M059J (cell line): ENCODE measurements around the gene AGAP1. TPM values are rescaled to one million over a fixed set of nuclear protein-coding genes. Genes with fewer than 3 reads are reported as not detected.

Experiments
- DNase-seq: peaks from one replicate; pipeline ENCODE4 v3.0.0-alpha.2; 2012; ENCODE audit warnings: low read depth
- total RNA-seq: library from RNA; depleted of rRNA; stranded (reverse); fragments of >200 nt; shearing (Covaris generic); gene quantifications from 2 replicates; pipeline ENCODE4 v1.2.3, GENCODE V29; 2014

AGAP1 gene
- total RNA-seq, 1 experiment from 2014 or later: 8.7 TPM

DNA sequence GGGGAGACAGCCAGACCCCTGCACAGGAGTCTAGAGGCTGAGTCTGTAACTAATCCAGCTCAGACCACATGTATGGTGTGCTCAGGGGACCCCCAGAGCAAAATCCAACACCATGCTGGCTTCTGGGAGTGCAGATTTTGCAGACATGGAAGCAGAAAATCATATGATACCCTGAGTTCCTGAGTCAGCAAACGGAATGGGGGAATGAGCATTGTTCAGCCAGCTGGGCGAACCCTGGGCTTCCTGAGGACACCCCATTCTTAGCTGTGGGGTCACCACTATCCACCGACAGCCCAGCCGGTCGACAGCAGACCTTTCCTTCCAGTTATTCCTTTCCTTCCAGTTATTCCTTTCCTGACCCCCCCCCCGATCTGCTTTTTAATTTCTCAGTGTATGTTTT lies 351.4 kb downstream of the AGAP1 start:
- DNase-seq: no peak

DNA sequence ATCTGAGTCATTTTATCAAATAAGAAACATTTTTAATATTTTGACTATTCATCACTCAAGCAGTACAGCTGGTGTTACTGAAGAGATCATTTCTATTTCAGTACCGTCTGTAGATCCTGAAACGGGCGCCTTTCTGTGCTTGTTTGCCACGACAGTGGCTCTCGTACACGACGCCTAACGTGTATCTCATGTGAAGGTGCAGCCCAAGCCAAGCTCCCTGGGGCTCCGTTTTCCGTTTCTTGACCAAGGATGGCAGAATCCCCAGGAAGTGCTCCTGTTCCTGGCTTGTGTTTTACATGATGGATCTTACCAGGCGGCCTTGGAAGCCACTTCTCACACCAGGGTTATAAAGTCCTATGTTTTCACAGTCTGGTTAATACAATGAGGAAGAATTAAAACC lies 353.7 kb downstream of the AGAP1 start:
- no peak for DNase-seq

DNA sequence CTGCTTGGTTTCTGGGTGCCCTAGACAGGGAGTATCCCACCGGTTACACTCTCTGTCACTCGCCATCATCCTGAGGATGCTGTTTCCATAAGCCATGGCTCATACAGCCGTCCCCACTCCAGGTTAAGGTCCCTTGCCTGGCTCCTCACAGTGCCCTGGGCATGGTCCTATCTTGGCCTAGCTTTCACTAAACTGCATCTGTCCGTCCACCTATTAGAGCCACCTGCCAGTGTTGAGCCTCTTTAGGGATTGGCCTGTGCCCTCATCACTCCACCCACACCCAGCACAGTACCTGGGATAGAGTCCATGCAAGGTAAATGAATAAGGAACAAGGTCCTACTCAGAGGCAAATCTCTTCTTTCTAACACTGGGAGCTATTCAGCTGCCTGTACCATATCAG lies 354.2 kb downstream of the AGAP1 start:
- DNase-seq: no peak

DNA sequence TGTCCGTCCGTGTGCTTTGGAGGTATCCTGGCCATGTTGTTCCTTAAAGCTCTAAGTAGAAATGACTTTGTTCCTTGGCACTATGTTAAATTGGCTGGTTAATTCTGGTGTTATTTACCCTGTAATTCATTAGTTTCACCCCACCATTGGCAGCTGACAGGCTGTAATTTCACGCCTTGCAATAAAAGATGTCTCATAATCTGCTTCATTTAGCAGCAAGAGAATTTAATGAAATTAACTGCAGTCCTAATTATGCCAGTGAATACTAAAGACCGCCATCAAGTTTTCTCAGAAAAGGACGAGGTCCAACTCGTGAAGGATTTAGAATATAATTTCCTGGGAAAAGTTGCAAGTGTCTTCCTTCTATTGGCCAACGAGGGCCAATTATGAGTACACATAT lies 355.1 kb downstream of the AGAP1 start:
- no peak for DNase-seq

DNA sequence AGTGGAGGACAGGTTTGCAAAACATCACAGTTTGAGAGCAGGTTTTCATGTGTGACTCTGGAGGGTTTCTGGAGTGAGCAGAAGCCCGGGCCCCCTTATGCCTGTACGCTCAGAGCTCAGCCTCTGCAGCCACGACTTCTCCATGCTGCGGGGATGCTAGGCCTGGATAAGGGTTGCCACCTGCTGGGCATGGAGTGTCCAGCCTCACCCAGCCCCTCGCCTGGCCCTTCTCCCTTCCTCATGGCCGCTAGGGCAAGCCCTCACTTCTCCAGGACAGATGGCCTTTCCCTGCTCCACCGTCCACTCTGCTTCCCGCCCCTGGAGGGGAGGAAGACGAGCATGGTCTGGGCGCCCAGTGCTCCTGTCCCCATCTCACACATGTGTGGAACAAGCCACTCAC lies 355.6 kb downstream of the AGAP1 start:
- no peak for DNase-seq

DNA sequence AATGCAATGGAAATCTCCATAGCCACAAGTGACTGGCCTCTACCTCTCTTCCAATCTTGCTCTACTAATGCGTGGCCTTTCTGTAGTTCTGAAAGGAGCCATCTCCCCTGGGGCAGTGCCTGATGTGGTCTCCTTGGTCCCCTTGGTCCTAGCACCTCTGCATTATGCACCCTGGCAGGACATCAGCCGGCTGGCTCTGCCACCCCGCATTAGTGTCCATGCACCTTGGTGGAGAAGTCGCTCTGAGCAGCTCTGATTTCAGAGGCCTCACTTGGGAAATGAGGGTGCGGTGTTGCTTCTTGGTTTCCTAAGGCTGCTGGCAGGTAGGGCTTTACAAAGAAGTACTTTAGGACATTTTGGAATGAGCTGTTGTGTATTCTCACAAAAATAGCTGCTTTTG lies 356.4 kb downstream of the AGAP1 start:
- no peak for DNase-seq

DNA sequence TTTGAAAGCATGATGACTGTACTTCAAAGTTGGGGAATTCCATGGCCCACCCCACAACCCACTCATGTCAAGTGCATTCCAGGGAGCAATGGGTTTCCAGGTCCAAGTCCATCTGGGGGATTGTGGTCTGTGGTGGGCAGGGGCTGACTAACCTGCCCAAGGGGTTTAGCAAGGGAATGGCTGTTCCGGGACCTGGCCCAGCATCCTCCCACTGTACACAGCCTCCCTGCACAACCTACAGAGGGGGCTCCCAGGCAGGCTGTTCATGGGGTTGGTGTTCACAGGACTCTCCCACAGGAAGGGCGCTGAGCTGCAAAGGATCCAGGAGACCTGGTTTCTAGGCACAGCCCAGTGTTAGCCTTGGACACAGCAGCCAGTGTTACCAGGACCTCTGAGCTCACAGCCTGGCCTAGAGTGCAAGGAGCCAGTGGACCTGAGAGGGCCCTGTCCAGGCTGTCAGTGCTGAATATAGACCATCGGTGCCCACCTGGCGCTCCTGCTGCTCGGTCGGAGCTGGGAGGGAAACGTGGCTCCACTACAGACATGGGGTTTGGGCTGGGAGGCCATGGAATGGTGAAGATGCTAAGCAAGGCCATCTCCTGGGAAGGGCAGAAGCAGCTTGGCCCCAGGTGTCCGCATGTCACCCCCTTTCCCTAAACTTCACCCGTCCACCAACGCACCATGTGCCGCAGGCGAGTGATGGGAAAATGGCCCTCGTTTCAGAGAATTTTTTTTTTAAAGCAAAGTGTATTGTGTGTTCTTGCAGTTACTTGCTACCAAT lies 357.1 kb downstream of the AGAP1 start:
- DNase-seq: no peak

DNA sequence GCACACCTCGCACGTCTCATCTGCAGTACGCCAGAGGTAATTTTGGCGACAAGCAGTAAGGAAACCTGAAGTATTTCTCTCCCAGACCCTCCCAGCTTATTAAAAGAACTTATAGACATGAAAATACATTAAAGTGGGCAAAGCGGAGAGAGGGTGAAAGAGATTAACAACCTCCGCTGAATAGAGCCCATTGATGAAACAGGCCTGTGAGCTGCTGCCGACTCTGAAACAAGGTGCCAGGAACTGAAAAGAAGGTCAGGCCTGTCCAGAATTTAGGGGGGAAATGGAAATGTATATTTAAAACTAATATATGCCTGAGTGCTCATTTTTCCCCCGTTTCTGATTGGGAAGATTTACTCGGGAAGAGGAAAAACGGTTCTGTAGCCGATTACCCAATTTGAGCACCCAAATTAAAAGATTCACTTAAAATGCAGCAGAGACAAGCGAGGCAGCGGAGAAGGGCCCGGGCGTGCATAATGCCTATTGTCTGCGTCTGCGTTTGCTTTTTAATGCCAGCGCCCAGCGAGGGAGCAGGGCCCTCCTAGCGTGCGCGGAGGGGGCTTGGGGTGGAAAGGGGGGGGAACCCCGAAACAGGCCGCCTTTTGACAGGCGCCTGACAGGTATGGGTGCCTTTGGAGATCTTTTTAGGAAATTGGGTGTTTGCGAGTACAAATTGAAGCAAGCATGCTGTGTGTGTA lies 358.1 kb downstream of the AGAP1 start:
- DNase-seq: no peak

DNA sequence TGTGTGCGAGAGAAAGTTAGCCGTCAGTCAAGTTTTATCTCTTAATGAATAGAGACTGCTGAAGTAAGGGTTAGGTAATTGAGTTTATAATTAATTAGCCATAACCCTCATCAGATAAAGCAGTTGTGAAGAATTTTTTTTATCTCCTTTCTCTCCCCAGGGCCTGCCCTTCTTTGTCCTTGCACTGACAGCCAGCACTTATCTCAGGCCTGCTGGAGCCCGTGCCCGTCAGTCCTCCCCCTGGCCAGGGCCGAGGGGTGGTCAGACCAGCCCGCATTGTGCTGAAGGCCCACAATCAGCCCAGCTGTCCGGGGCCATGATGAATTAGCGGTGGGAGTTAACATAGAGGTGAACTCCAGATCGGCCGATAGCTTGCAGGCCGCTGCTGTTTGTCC lies 358.7 kb downstream of the AGAP1 start:
- no peak for DNase-seq

DNA sequence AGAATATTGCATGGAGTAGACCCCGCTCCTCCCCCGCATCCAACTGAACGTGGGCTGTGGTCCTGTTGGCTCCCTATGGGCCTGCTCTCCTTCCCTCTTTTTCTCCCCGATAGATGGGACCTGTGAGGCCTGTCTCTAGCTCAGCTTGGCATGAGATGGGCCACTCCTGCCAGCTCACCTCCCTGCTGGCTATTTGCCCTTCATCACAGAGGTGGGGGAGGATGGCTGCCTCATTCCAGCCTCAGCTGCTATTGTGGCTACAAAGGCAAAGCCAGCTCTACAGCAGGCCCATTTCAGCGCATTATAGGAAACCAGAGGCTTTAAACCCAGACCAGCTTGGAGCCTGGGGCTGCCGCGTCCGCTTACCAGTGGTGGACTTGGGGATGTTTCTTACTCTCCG lies 360.4 kb downstream of the AGAP1 start:
- peak; percentile 25 for DNase-seq

DNA sequence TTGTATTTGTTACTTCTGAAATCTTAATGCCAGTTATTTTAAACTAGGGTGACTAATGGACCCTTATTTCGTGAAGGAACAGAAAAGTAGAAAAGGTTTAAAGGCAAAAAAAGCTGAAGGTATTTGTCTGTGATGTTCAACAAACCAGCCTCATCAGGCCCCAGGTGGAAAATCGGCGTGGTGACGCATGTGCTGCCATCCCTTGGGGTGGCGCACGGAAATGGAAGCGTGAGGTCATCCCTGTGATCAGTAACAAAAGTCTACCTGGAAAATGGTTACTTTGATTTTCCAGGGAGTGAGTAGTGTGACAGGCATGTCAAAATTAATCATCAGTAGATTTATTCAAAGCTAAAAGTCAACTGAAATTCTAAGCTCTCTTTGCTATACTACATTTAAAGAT lies 361.2 kb downstream of the AGAP1 start:
- no peak for DNase-seq

DNA sequence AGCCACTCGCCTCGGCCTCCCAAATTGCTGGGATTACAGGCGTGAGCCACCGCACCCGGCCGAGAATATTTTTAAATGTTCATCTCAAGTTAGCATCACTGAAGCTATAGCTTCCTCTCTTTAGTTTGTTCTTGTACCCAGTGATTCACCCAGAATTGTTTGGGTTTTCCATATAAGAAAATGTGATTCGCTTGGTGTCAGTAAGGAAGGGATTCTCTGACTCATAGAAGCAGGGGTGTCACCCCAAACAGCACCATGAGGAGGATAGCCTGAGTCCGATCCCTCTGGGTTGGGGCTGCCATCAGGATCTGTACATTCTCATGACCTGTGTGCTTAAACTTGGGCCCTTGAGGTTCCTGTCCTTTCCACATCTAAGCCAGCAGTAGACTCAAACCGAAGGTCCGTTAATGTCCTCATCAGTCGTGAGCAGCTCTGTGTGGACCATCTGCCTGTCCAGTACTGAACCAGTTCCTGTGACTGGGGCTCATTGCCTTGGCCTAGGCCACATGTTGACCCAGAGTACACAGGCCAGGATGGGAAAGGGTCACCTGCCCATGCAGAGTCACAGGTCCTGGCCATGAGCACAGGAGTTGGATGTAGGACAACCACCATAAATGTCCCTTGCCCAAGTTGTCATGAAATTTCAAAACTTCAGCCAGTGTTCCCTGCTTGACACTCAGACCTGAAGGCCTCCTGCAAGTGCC lies 362.5 kb downstream of the AGAP1 start:
- DNase-seq: peak; percentile 2

DNA sequence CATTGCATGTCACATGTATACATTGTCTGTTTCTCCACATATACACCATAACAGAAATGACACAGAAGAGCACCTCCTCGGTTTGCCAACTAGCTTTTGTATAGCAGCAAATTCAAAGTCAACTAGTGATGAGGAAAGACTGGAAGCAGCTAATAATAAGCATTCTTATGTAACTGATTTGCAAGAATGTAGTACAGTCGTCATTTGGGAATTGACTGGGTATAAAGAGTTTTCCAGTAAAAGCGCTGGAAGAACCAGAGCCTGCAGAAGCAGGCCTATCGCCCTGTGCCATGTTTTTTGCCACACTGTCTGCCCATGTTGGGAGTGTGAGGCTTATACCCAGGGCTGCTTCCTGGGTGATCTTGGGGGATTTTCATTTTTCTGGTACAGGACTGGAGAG lies 363.8 kb downstream of the AGAP1 start:
- no peak for DNase-seq

DNA sequence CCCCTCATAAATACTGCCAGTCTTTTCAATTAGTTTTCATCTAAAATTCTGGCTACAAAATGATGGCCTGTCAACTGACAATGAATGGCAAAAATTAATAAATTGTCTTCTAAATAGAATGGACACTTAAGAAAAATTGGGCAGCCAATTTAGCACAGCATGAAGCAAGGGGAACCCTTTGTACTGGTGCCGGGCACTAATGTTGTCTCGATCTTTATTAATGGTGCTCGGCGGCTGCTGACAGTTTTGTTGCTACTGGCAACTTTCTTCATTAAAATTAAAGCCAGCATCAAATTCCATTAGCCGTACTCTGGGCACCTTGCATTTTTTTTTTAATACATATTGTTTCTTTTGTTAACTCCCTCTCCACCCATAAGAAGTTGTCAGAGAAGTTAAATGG lies 365.0 kb downstream of the AGAP1 start:
- DNase-seq: no peak

DNA sequence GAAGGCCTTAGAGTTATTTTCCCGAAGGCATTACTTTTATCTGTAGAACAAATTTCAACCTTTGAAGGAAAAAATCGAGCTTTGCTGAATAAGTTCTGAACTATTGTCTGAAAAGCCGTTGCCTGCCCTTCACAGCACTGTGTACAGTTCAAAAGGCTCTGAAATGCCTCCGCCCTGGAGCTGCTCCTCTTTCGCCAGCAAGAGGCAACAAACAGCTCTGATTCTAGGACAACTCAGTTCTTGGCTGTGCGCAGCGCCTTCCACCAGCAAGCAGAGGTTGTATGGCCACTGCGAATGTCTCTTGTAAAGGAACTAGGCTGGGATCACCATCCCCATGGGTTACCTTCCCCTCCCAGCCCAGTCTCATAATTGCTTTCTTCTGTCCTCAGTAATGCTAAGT lies 365.8 kb downstream of the AGAP1 start:
- no peak for DNase-seq

DNA sequence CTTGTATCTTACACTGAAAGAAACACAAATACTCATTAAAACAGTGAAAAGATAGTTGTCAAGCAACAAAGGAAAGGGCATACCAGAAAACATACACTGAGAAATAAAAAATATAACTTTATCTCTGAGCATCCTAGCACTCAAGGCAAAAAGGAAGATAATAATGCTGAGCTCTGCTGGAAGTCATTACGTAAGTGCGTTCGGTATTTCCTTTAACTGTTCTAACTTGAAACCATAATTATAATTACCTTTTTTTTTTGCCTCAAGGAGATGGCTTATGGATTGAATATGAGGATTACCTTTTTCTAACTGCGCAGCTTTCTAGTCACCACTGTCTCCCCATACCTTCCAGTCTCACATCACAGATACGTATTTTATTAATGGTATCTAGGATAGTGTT lies 366.3 kb downstream of the AGAP1 start:
- no peak for DNase-seq

DNA sequence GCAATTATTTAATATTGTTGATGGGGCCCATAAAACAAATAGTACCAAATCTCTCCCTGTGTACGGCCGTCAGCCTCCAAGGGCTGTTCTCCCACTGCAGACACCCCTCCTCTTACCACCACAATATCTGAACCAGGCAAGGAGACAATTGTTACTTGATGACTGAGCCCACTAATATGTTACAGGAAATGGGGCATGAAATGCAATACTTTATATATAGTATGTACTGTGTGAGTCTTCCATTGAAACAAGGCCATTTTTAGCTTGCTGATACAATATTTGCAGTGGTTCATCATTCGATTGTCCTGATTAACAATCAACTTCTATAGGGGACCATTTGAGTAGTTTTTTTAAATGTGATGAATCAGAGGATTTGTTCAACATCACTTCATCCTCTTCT lies 367.0 kb downstream of the AGAP1 start:
- DNase-seq: no peak

DNA sequence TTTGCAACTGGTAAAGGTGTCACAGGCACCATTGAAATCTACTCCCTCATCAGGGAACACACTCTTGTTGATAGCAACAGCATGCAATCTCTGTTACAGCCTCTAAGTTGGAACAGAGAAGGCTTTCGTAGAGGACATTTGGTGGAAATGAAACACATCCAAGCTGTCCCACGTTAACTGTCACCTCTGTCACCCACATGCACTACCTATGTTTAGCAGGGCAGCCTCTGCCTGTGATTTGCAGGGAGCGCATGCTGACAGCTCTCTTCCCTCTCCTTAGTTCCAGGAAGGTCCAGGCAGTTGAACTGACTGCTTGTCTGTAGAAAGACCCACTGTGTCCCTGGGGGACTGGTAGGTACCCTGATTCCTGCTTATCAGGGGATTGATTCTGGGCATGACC lies 367.5 kb downstream of the AGAP1 start:
- DNase-seq: no peak

DNA sequence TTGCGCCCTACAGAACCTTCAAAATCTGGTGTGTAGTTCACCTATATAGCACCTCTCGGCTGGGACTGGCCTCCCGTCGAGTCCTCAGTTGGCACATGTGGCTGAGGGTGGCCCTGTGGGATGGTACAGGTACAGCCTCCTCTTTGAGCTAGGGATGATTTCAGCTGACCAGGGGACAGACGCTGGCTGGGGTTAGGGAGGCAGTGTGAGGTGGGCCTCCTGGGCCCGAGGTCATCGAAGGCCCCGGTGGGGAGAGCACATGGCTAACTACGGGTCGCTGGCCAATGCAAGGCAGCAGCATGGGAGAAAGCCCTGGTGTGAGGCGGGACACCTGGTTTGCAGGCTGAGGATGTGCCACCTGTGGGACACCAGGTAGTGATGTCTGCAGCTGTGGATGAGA lies 369.6 kb downstream of the AGAP1 start:
- no peak for DNase-seq

DNA sequence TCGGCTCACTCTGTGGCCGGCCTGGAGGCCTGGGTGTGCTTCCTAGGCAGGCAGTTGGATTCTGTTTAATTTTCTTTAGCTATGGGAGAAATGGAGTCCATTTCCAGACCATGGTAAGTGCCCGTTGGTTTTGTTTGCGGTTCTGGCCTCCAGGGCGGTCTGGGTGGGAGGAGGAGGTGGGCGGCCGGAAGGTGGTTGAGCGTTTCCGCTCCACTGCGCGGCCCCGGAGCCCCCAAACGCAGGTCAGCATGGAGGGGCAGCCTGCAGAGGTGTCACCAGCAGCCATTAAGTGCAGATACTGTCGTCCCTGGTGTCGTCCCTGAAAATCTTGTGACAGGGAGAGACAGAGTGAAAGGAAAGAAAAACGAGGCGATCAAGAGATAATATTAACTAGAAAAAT lies 370.5 kb downstream of the AGAP1 start:
- no peak for DNase-seq

DNA sequence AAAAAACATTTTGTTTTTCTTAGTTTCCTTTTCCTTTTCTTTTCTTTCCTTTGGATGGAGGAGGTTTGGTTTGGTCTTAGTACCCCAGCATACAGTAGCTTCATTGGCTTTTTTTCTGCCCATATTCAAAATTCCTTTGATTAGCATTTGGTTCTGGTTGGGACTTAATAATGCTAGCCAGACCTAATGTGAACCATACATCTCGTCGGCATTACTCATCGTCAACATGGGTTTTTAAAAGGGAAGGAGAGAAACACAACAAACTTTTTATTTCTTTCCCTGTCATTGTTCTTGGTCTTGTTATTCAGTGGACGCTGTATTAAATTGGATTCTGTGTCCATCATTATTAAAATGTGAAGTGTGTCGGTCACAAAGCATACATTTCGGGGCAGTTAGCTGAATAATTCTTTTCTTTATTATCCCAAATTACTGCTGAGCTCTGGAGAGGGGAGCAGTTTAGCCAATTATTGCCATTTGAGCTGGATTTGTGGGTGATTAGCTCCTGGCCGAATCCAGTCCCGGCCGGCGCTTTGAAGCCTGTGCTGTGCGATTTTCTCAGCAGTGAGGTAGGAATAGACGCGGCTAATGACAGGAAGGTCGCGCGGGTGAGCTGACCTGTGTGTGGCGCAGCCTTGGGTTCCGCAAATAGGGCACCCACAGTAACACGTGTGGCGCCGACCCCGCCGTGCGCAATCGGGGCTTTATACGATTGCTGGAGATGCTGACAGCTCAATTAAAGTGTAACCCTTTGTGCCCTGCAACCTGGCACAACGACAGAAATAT lies 371.1 kb downstream of the AGAP1 start:
- DNase-seq: no peak

DNA sequence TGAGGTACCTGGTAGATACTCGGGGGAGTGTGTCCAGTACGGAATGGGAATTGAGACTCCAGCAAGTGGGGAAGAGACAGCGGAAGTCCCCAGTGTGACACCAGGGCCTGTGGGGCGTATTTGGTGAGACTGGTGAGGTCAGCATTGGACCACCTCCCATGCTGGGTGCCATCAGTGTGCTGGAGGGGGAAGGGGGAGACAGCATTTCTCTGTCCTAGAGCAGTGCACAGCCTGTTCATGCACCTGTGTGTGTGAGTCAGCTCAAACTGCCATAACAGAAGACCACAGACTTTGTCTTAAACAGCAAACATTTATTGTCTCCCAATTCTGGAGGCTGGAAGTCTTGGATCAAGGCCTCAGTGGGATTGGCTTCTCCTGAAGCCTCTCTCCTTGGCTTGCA lies 372.5 kb downstream of the AGAP1 start:
- DNase-seq: no peak
